Activated naive CD8-positive, alpha-beta T cell treated with anti-CD3 and anti-CD28 coated beads, Interleukin-2, amount 10 ng/mL, durations not matched to agents 7 days and 5 days (primary cell): ENCODE measurements around the gene VPS35L. TPM values are rescaled to one million over a fixed set of nuclear protein-coding genes. Genes with fewer than 3 reads are reported as not detected.
"Not testable (repeated sequence)": the region's sequence is repeated elsewhere in the genome, so short reads cannot be mapped to it uniquely, and the experiment has no call there.

Source experiments
- ATAC-seq: fragments of 150-1000 bp; cut with Tn5 transposase; one replicate; pipeline ENCODE4 v1.10.0; 2021; ENCODE audit warnings: low read depth, moderate library complexity
- POLR2A ChIA-PET: fragments of 350-600 bp; sonication (Branson Sonifier 250); formaldehyde crosslinking; loops from one replicate; lab custom pipeline; 2021; ENCODE audit warnings: antibody characterized with exemption; lab: Charles Lee
- DNase-seq: peaks from one replicate; pipeline ENCODE4 v3.0.0; 2021
- H3K27ac Mint-ChIP-seq: one replicate; pipeline ENCODE4 v1.8.0; 2022; ENCODE audit warnings: mild to moderate bottlenecking, mixed read lengths
- H3K27me3 Mint-ChIP-seq: one replicate; pipeline ENCODE4 v1.8.0; 2022; ENCODE audit warnings: mild to moderate bottlenecking, moderate library complexity, mixed read lengths
- H3K36me3 Mint-ChIP-seq: one replicate; pipeline ENCODE4 v1.8.0; 2021; ENCODE audit warnings: mild to moderate bottlenecking, mixed read lengths
- H3K4me1 Mint-ChIP-seq: one replicate; pipeline ENCODE4 v1.8.0; 2021; ENCODE audit warnings: mixed read lengths
- H3K4me3 Mint-ChIP-seq: one replicate; pipeline ENCODE4 v1.8.0; 2022; ENCODE audit warnings: mild to moderate bottlenecking, moderate library complexity, mixed read lengths
- H3K9me3 Mint-ChIP-seq: one replicate; pipeline ENCODE4 v1.8.0; 2021; ENCODE audit warnings: mixed read lengths
- total RNA-seq, 2 experiments: library from RNA; stranded (reverse); gene quantifications; one replicate each; pipeline ENCODE4 v1.2.3, GENCODE V29; 2021

Gene VPS35L
- total RNA-seq, 2 experiments from 2014 or later, result 50.2 to 55.6 TPM

DNA sequence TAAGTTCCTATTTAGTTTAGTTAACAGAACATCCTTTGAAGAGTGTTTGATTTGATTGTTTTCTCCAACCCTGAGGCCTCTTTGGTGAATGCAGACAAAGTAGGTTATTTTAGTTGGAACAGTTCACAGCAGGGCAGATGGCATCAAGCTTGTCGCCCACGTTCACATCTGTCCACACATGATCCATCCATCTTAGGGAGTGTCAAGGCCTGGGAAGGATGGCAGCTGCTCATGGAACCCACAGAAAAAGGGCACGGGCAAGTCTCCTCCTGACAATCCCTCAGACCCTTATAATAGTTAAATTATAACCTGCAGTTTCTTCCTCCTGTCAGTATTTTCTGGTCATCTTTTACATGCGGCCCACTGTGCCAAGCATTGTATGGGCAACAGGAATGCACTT is 102.3 kb downstream of the VPS35L start:
- POLR2A ChIA-PET, result no interaction called here
- no peak for ATAC-seq
- H3K4me1 Mint-ChIP-seq, result no peaks in the 10 kb centered on the region
- no peak overlapping the region for H3K4me3 Mint-ChIP-seq
- peaks cover 28% of the 10 kb centered on the region for H3K36me3 Mint-ChIP-seq
- H3K9me3 Mint-ChIP-seq, result no peaks in the 10 kb centered on the region
- DNase-seq, result no peak
- no peaks in the 10 kb centered on the region for H3K27me3 Mint-ChIP-seq
- H3K27ac Mint-ChIP-seq, result no peak overlapping the region

DNA sequence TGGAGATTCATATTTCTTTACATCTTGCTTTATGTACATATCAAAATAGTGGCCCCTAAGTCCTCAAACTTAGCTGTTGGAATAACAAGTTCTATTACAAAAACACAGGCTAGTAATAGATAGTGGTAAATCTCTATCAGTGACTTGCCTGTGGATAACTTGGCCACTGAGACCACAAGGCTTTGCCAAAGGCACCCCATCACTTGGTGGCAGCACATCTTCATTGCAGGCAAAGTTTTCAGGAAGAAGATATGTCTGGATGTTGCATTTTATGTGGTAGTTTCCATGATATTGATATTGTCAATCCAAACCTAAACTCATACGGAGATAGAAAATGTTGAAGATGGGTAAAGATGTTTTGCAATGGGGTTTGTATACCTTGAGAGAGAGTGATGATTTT is 104.1 kb downstream of the VPS35L start:
- no peaks in the 10 kb centered on the region for H3K4me1 Mint-ChIP-seq
- H3K27ac Mint-ChIP-seq, result no peak overlapping the region
- H3K27me3 Mint-ChIP-seq, result no peaks in the 10 kb centered on the region
- ATAC-seq, result no peak
- peaks cover 32% of the 10 kb centered on the region for H3K36me3 Mint-ChIP-seq
- POLR2A ChIA-PET, result no interaction called here
- H3K4me3 Mint-ChIP-seq, result no peak overlapping the region
- no peaks in the 10 kb centered on the region for H3K9me3 Mint-ChIP-seq
- DNase-seq, result no peak

DNA sequence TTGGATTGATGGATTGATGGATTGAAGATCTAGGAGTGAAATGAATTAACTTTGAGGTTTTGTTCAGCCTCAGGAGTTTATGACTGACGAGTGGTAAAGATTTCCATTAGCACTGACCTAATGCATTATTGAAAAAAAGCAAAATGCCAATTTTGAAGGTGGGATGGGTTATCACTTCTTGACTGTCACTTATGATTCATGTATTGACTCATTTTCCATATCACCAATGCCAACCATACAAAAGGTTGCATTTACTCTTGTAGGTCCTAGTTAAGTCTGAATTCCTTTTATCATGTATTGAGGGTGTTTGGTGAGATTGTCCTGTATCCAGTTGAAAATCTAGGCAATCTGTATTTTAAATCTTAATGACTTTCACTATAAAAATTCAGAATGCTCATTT is 104.9 kb downstream of the VPS35L start:
- POLR2A ChIA-PET, result no interaction called here
- Mint-ChIP-seq H3K9me3 (no peaks in the 10 kb centered on the region), H3K27ac (no peak overlapping the region), H3K36me3 (peaks cover 37% of the 10 kb centered on the region), H3K4me1 (no peaks in the 10 kb centered on the region), H3K4me3 (no peak overlapping the region), H3K27me3 (no peaks in the 10 kb centered on the region)
- no peak for DNase-seq
- ATAC-seq, result no peak

DNA sequence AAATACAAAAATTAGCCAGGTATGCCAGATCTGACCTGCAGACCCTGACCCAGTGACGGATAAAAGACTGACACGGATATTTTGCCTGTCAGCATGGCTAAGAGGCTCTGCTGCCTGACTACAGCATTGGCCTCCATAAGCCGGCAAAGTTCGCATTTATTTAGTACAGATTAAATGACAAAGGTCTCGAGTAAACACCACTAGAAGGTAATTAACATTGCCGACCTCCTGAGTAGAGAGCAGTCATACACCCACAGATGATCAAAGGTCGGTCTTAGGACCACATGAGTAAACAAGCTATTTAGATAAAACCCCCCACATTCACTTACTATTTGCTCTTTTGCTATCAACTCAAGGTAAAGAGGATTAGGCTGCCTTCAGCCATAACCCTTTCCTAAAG is 106.8 kb downstream of the VPS35L start:
- ATAC-seq (no peak), DNase-seq (no peak)
- Mint-ChIP-seq H3K27me3 (no peaks in the 10 kb centered on the region), H3K9me3 (no peaks in the 10 kb centered on the region), H3K4me3 (no peak overlapping the region), H3K36me3 (peaks cover 34% of the 10 kb centered on the region), H3K4me1 (no peaks in the 10 kb centered on the region), H3K27ac (no peak overlapping the region)
- POLR2A ChIA-PET, result no interaction called here

DNA sequence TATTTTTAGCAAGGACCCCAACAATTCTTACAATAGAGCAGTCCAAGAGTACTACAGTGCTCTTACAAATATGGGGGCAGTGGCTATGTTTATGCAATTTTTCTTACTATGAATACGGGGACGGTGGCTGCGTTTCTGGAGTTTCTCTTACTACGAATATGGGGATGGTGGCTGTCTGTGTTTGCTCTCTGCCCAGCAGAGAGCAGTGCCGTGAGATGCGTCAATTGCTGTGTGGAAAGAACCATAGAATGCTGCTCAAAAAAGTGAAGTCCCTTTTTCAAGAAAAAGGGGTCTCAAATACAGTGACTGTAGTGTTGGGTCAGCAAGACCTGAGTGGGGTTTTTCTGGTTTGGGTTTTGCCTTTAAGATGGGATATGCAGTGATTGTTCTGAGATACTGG is 108.7 kb downstream of the VPS35L start:
- H3K27ac Mint-ChIP-seq, result no peak overlapping the region
- H3K27me3 Mint-ChIP-seq, result no peaks in the 10 kb centered on the region
- no peak overlapping the region for H3K4me3 Mint-ChIP-seq
- ATAC-seq, result no peak
- H3K4me1 Mint-ChIP-seq, result no peaks in the 10 kb centered on the region
- no peak for DNase-seq
- peaks cover 34% of the 10 kb centered on the region for H3K36me3 Mint-ChIP-seq
- no peaks in the 10 kb centered on the region for H3K9me3 Mint-ChIP-seq
- POLR2A ChIA-PET, result no interaction called here

DNA sequence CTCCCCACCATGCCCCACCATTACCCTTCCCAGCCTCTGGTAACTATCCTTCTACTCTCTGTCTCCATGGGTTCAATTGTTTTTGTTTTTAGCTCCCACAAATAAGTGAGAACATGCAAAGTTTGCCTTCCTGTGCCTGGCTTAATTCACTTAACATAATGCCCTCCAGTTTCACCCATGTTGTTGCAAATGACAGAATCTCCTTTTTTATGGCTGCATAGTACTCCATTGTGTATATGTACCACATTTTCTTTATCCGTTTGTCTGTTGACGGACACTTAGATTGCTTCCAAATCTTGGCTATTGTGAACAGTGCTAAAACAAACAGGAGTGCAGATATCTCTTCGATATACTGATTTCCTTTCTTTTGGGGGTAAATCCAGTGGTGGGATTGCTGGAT is 109.8 kb downstream of the VPS35L start:
- peaks cover 33% of the 10 kb centered on the region for H3K36me3 Mint-ChIP-seq
- not testable (repeated sequence) for ATAC-seq, H3K27ac Mint-ChIP-seq, DNase-seq, H3K4me1 Mint-ChIP-seq, H3K4me3 Mint-ChIP-seq, H3K9me3 Mint-ChIP-seq, H3K27me3 Mint-ChIP-seq
- POLR2A ChIA-PET, result interaction anchor here (0.6 kb wide), 1 partner anchor 127 kb away, joined by 5 read pairs; no protein-coding TSS in a partner anchor

DNA sequence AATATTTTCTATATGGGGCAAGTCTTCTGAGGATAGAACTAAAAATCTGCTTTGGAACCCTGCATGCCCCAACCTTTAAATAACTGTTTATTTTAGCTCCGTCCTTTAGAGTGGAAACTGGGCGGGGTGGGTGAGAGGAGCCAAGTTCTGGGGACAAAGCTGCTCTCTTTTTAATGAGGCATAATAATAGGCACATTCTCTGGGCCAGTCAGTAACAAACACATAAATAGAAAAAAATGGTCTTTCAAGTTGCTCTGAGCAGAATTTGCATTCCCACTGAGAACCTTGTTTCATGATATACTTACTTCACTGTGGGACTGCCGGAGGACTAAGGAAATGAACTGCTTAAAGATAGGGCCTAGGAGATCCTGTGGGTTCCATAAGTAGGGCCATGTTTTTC is 111.0 kb downstream of the VPS35L start:
- Mint-ChIP-seq H3K9me3 (no peaks in the 10 kb centered on the region), H3K27me3 (no peaks in the 10 kb centered on the region), H3K27ac (no peak overlapping the region), H3K4me3 (no peak overlapping the region), H3K36me3 (peaks cover 33% of the 10 kb centered on the region), H3K4me1 (no peaks in the 10 kb centered on the region)
- DNase-seq (no peak), ATAC-seq (no peak)
- POLR2A ChIA-PET, result no interaction called here

DNA sequence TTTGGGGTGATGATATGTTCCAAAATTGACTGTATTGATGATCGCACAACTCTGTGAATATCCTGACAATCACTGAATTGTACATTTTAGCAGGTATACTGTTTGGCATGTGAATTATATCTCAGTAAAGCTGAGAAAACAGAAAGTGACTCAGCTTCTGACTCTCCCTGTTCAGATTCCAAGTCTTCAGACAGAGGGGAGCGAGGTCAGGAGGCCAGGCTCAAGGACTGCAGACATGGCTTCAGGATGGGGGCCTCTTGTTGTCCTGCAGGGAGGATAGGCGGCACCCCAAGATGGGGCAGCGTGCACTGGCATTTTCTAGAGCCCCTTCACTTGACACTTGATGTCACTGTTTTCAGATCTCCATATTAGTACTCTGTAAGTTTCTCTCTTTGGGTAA is 116.9 kb downstream of the VPS35L start:
- Mint-ChIP-seq H3K9me3 (no peaks in the 10 kb centered on the region), H3K27me3 (no peaks in the 10 kb centered on the region), H3K4me1 (no peaks in the 10 kb centered on the region), H3K36me3 (peaks cover 8% of the 10 kb centered on the region), H3K4me3 (no peak overlapping the region), H3K27ac (no peak overlapping the region)
- no peak for DNase-seq
- POLR2A ChIA-PET, result no interaction called here
- ATAC-seq, result no peak

DNA sequence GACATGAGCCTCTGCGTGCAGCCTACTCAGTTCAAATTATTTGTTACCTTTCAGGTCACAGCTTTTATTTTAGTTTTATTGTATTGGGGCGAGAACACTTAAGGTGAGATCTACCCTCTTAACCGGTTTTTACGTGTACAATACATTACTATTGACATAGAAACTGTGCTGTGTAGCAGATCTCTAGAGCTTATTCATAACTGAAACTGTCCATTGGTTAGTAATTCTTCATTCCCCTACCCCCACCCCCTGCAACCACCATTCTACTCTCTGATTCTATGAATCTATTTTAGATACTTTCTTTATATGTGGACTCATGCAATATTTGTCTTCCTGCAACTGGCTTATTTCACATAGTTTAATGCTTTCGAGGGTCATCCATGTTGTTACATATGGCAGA is 119.0 kb downstream of the VPS35L start:
- Mint-ChIP-seq H3K27me3 (no peaks in the 10 kb centered on the region), H3K27ac (no peak overlapping the region), H3K9me3 (no peaks in the 10 kb centered on the region), H3K36me3 (peaks cover 7% of the 10 kb centered on the region), H3K4me1 (no peaks in the 10 kb centered on the region), H3K4me3 (no peak overlapping the region)
- POLR2A ChIA-PET, result no interaction called here
- no peak for DNase-seq
- ATAC-seq, result no peak

DNA sequence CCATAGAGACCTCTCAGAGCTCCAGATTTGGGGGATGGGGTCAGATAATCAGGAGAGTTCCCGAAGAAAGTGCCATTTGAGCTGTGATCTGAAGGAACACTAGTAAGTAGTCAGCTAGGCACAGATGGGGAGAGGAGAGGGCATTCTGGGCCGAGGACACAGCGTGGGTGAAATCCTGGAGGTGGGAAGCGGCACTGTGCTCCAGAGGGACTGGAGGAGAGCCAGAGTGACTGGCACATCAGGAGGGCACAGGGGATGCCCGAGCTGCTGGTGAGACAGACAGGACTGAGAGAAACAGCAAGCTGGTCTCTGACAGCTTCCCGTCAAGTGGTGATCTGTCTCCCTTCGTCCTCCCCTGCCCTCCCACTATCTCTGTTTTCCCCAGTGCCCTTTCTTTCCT is 121.9 kb downstream of the VPS35L start:
- DNase-seq (no peak), ATAC-seq (no peak)
- Mint-ChIP-seq H3K27me3 (no peaks in the 10 kb centered on the region), H3K4me1 (no peaks in the 10 kb centered on the region), H3K9me3 (no peaks in the 10 kb centered on the region), H3K4me3 (no peak overlapping the region), H3K27ac (no peak overlapping the region), H3K36me3 (peaks cover 7% of the 10 kb centered on the region)
- POLR2A ChIA-PET, result no interaction called here

DNA sequence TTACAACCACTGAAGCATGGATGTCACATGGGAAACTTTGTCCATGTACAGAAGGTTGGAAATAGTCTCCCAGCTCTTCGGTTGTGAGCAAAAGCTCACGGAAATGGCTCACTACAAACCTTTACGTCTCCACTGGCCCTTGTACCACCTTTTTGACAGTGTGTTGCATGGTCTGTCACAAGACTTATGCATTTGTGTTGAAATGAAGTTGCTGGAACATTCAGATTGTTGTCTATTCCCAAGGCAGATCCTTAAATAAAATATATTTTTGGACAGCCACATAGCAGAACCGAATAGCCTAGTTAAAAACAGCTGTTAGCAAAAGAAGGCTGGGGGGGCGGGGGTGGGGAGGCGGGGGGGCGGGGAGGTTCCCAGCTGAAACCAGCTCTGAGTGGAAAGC is 123.3 kb downstream of the VPS35L start:
- POLR2A ChIA-PET, result no interaction called here
- Mint-ChIP-seq H3K9me3 (no peaks in the 10 kb centered on the region), H3K27me3 (no peaks in the 10 kb centered on the region), H3K27ac (no peak overlapping the region), H3K4me3 (no peak overlapping the region), H3K36me3 (peaks cover 19% of the 10 kb centered on the region), H3K4me1 (no peaks in the 10 kb centered on the region)
- DNase-seq (no peak), ATAC-seq (no peak)

DNA sequence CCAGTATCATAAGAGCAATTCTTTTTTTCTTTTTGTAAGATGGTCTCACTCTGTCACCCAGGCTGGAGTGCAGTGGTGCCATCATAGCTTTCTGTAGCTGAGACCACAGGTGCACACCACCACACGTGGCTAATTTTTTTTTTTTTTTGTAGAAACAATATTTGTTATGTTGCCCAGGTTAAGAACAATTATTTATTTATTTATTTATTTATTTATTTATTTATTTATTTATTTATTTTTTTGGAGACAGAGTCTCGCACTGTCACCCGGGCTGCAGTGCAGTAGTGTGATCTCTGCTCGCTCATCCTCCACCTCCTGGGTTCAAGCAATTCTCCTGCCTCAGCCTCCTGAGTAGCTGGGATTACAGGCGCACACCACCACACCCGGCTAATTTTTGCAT is 123.8 kb downstream of the VPS35L start:
- H3K27me3 Mint-ChIP-seq, ATAC-seq, H3K4me3 Mint-ChIP-seq, POLR2A ChIA-PET, H3K27ac Mint-ChIP-seq, H3K4me1 Mint-ChIP-seq, DNase-seq, H3K9me3 Mint-ChIP-seq: not testable (repeated sequence)
- peaks cover 20% of the 10 kb centered on the region for H3K36me3 Mint-ChIP-seq

DNA sequence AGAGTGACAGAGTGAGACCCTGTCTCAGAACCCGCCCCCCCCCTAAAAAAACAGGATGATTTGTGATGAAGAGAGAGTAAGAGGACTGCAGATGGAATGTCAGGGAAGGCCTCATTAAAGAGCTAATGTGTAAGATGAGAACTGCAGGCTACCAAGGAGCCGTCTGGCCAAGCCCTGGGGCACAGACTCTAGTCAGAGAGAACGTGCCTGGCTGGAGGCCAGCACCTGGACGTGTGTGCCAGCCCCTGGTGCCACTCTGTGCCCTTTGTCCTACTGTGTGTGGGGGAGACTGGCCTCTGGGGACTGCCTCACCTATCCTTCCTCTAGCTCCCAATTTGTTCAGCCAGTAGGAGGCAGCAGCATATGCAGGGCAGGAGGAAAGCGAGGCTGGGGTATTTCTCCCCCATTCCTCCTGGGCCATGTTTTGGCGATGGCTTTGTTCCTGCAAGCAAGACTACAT is 125.4 kb downstream of the VPS35L start:
- Mint-ChIP-seq H3K4me1 (peaks cover 2% of the 10 kb centered on the region), H3K36me3 (peaks cover 34% of the 10 kb centered on the region), H3K9me3 (no peaks in the 10 kb centered on the region), H3K27ac (no peak overlapping the region), H3K4me3 (no peak overlapping the region), H3K27me3 (no peaks in the 10 kb centered on the region)
- no peak for DNase-seq
- no peak for ATAC-seq
- POLR2A ChIA-PET, result no interaction called here

DNA sequence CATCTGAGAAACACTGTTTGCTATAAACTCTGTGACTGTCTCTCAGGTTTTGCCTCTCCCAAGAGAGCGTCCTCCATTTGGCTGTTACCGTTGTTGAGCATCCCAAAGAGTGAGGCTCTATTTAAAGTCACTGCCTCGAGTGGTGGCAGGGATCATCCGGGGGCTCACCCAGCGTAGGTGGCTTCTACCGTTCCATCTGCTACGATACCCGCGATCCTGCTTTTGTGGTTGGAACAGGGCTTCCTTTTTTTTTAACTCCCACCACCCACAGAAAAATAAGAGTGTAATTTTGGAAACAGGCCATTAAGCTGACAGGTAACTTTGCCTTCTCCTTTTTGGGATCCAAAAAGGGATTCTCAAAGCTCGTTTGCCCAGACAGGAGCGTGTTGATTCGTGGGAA is 126.1 kb downstream of the VPS35L start:
- no peaks in the 10 kb centered on the region for H3K27me3 Mint-ChIP-seq
- H3K4me3 Mint-ChIP-seq, result no peak overlapping the region
- DNase-seq, result no peak
- no peak overlapping the region for H3K27ac Mint-ChIP-seq
- ATAC-seq, result no peak
- H3K4me1 Mint-ChIP-seq, result peaks cover 2% of the 10 kb centered on the region
- POLR2A ChIA-PET, result no interaction called here
- peaks cover 38% of the 10 kb centered on the region for H3K36me3 Mint-ChIP-seq
- no peaks in the 10 kb centered on the region for H3K9me3 Mint-ChIP-seq
